Effector CD8-positive, alpha-beta T cell (primary cell): ENCODE measurements around the gene FAM193A.
"Not testable (repeated sequence)": the region's sequence is repeated elsewhere in the genome, so short reads cannot be mapped to it uniquely, and the experiment has no call there.

Source experiments
- DNase-seq: peaks from one replicate; lab custom pipeline; 2025; lab: John Stamatoyannopoulos, UW

The FAM193A gene

DNA sequence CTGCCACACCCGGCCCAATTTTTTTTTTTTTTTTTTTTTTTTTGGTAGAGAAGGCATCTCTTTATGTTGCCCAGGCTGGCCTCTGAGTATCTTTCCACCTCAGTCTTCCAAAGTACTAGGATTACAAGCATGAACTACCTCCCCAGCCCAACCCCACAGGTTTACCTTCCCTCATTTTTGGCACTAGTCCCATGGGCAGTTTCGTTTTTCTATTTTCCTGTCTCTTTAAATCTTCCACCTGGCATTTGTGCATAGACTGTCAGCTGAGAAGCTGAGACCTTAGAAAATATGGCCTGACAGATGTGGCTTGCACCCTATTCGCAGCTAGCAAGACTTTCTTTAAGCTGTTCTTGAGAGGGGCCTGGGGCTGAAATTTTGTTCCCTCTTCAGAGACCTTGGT lies 191.8 kb downstream of the FAM193A start:
- DNase-seq = no peak

- no peak for DNase-seq
Observed at GRCh38 chr4:2728806-2729532, 192.5 kb downstream of the FAM193A start.

DNA sequence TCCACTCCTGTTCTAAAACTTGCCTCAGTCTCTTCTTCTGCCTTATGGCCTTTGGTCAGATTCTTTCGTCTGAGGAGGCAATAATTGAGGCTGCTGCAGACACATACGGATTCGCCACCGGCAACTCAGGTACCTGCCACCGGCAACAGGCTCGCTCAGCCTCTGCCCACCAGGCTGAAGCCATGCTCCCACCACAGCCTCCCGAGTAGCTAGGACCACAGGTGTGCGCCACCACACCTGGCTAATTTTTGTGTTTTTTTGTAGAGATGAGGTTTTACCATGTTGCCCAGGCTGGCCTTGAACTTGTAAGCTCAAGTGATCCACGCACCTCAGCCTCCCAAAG lies 193.1 kb downstream of the FAM193A start:
- DNase-seq = no peak

- DNase-seq = no peak
Observed at GRCh38 chr4:2731907-2732317, 195.5 kb downstream of the FAM193A start.

GRCh38 chr4:2732526-2732925 lies 196.1 kb downstream of the FAM193A start:
- no peak for DNase-seq

- DNase-seq = no peak
Observed at GRCh38 chr4:2733001-2733843, 196.8 kb downstream of the FAM193A start.

DNA sequence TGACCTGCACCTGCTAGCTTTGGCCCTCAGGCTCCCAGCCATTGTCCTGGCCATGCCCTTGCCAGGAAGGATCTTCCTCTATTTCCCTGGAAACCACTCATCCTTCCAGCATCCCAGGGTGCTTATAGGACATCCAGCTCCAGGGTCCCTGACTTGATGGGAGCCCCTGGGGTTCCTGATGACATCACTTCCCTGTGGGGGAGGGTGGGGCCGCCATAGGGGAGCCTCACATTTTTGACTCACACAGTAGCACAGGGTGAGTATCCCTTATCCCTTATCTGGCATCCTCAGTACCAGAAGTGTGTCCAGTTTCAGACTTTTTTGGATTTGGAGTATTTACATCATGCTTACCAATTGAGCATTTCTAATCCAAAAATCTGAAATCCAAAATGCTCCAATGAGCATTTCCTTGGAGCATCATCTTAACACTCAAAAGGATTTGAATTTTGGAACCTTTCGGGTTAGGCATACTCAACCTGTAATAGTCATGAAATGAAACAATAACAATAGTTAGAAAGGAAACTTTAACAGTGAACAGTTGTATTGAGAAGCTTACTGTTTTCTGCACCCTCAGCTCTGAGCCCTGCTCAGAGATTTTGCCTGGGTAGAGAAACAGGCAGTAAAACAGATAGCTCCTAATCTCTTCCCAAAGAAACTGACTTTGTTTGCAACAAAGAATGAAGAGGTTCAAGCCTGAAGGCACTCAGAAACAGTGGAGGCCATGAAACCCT lies 197.6 kb downstream of the FAM193A start:
- no peak for DNase-seq

DNA sequence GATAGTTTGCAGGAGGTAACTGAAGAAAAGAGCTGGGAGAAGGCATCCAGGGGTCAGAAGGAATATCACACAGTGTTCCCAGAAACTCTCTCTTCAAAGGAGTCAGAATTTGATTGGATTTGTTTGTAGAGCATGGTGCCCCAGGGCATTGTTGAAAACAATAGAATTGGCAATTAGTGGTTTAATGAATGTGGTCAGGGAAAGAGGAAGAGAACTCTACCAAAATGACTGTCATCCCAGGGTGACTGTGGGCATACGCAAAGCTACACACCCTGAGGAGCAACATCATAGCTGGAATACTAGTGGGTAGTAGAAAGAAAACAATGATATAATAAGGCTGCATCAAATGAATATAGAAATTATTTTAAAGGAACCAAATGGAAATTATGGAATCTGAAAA lies 198.2 kb downstream of the FAM193A start:
- DNase-seq = no peak

DNA sequence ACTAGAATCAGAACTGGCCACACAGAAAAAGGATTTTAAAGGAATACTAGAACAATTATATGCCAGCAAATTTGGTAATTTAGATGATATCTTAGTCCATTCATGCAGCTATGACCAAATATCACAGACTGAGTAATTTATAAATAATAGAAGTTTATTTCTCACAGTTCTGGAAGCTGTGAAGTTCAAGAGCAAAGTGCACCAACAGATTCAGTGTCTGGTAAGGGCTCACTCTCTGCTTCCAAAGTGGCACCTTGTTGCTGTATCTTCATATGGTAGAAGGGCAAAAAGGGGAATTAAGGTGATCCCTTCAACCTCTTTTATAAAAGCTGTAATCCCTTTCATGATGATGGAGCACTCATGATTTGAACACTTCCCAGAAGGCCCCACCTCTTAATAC lies 199.4 kb downstream of the FAM193A start:
- DNase-seq = no peak

DNA sequence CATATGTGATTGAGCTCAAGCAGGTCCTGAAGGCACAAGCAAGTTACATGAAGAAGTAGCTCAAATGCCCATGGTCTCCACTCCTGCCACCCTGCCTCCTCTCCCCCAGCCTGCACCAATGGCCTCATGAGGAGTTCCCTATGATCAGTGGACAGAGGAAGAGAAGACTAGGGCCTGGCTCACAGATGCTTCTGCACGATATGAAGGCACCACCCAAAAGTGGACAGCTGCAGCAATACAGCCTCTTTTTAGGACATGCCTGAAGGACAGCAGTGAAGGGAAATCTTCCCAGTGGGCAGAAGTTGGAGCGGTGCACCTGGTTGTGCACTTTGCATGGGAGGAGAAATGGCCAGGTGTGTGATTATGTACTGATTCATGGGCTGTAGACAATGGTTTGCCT lies 201.8 kb downstream of the FAM193A start:
- DNase-seq = not testable (repeated sequence)

- DNase-seq = no peak
Observed at GRCh38 chr4:2741626-2742025, 205.2 kb downstream of the FAM193A start.

GRCh38 chr4:2742081-2742822 lies 205.8 kb downstream of the FAM193A start:
- no peak for DNase-seq

- DNase-seq = no peak
Observed at GRCh38 chr4:2742823-2743517, 206.5 kb downstream of the FAM193A start.

- DNase-seq = no peak
Observed at GRCh38 chr4:2743518-2744445, 207.3 kb downstream of the FAM193A start.

DNA sequence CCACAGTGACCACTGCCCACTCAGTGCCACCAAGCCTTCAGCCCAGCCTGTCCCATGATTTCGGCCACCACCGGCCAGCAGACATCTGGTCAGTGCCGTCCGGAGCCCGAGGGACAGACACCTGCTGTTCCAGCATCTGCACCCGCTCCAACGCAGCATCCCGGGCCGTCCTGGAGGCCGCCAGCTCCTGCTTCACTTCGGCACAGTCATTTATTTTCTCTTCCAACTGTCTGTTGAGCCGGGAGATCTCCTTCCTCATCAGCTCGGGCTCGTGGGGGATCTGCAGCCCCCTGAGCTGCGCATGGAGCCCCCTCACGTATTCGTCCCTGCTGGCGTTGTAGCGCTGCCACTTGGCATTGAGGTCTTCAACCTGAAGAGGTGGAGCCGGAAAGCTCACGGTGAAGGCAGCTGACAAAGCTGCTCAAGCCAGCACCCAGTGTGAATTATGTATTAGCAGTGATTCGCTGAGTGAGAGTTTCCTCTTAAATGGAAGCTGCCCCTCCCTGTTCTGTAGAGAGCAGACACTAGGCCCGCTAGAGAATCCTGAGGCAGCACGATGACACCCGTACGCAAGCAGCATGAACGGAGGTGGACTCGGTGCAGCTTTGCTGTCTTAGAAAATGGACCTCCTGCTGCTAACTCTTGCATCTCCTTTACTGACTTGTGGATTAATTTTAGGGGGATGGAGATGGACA lies 208.3 kb downstream of the FAM193A start:
- DNase-seq = no peak

- no peak for DNase-seq
Observed at GRCh38 chr4:2745516-2745915, 209.1 kb downstream of the FAM193A start.

- DNase-seq = peak; percentile 18
Observed at GRCh38 chr4:2745981-2746806, 209.7 kb downstream of the FAM193A start.

DNA sequence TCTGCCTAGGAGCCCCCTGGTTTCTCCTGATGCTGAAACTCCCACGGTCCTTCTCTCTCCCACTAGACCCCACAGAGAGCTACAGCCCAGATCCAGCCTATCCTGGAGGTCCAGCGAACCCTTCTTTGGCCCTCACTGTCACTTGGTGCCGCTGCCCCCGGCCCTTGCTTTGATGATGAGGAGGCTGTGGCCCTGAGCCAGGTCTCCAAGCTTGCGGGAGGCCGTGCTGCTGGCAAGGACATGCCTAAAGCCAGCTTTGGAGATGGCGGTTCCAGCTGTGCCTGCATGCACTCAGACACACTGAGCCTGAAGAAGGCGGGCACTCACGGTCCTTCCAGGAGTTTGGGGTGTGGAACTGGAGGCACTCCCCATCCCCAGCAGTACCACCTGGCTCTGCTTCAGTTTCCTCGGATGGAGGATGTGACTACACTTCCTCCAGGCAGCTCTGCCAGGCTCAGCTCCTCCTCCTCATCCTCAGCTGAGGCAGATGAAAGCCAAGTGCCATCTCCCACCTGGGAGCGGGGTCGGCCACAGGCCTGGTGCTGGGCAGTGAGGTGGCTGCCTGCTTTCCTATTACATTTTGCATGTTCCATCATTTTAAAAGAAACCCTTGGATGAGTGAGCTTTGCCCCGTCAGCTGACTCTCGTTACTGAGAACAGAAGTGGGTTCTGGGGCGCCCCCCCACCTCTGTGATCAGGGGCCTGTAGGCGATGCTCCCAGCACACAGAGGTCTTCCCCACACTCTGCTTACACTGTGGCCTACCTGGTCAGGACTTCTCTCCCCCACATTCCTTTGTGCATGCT lies 210.6 kb downstream of the FAM193A start:
- no peak for DNase-seq
